Spleen (tissue), 11 donors: ENCODE results near the gene ANKFN1. TPM values are rescaled to one million over a fixed set of nuclear protein-coding genes. Genes with fewer than 3 reads are reported as not detected.

Source experiments
- DNase-seq: peaks from one replicate; pipeline ENCODE4 v3.0.0-alpha.2; 2020
- H3K27ac ChIP-seq, 8 donors: fragments of 200-600 bp; sonication (generic) in 7 of 8; 1 replicate in 4 of 8; 2 replicates in 4 of 8; pipeline versions ENCODE4 v1.5.0 to v1.8.0; 2016 to 2021; ENCODE audit warnings: inconsistent platforms in 4 of 8, mild to moderate bottlenecking in 4 of 8, moderate library complexity in 1 of 8
- H3K27me3 ChIP-seq, 7 donors: fragments of 200-600 bp; sonication (generic) in 6 of 7; replicated peaks in 1 of 7; 1 replicate in 4 of 7; 2 replicates in 3 of 7; pipeline versions ENCODE4 v1.5.0 to v1.8.0; 2016 to 2021; ENCODE audit warnings: inconsistent platforms in 3 of 7, mild to moderate bottlenecking in 1 of 7
- H3K36me3 ChIP-seq, 6 donors: fragments of 200-600 bp; sonication (generic) in 5 of 6; 1 replicate in 4 of 6; 2 replicates in 2 of 6; pipeline versions ENCODE4 v1.5.0 to v1.8.0; 2016 to 2021; ENCODE audit warnings: inconsistent platforms in 2 of 6
- H3K4me1 ChIP-seq, 6 donors: fragments of 200-600 bp; sonication (generic) in 5 of 6; 1 replicate in 3 of 6; 2 replicates in 3 of 6; pipeline versions ENCODE4 v1.5.0 to v1.8.0; 2016 to 2021; ENCODE audit warnings: inconsistent platforms in 3 of 6
- H3K4me3 ChIP-seq, 8 donors: fragments of 200-600 bp; sonication (generic) in 7 of 8; 1 replicate in 4 of 8; 2 replicates in 4 of 8; pipeline versions ENCODE4 v1.5.0 to v1.8.0; 2016 to 2021; ENCODE audit warnings: inconsistent platforms in 4 of 8, mild to moderate bottlenecking in 4 of 8, moderate library complexity in 2 of 8
- H3K9me3 ChIP-seq, 8 donors: fragments of 200-600 bp; sonication (generic) in 7 of 8; 1 replicate in 4 of 8; 2 replicates in 4 of 8; pipeline versions ENCODE4 v1.5.0 to v1.8.0; 2016 to 2021; ENCODE audit warnings: inconsistent platforms in 4 of 8
- POLR2A ChIP-seq, 3 donors: fragments of 450-650 bp; IDR thresholded peaks; one replicate each; pipeline ENCODE4 v1.5.1; 2017; ENCODE audit warnings: antibody characterized with exemption in 3 of 3, mild to moderate bottlenecking in 1 of 3
- POLR2AphosphoS5 ChIP-seq, 3 donors: sonication (generic); formaldehyde crosslinking; IDR thresholded peaks; one replicate each; pipeline ENCODE4 v1.5.1; 2017; ENCODE audit warnings: antibody characterized with exemption in 3 of 3
- WGBS, 5 donors: extraction: QIAGEN DNeasy Blood & Tissue Kit in 3 of 5; methylation state at CpG; one replicate each; pipeline versions ENCODE4 v1.1.5 to v1.1.7; 2013 to 2018; 5-methylcytosine and 5-hydroxymethylcytosine counted together
- intact Hi-C: fragments of 100-400 bp; cut with DNase I; formaldehyde crosslinking; loops from one replicate; pipeline ENCODE4 v1.15.0; 2023; ENCODE audit warnings: low total_unique reads
- polyA plus RNA-seq, 3 donors: library from polyadenylated mRNA; stranded (reverse); fragments of 200-250 nt; gene quantifications; one replicate each; pipeline ENCODE4 v1.2.1, GENCODE V29; 2013
- total RNA-seq, 7 donors: library from RNA; depleted of rRNA in 3 of 7; stranded (reverse); fragments of >200 nt in 3 of 7; fragmentation: NEBNext Ultra II Directional in 4 of 7; extraction: Animal tissue kit (Norgen Biotek cat#: 25700) in 4 of 7; gene quantifications; one replicate each; pipeline versions ENCODE4 v1.1.0 to v1.2.1, GENCODE V29; 2016 to 2021
- TF ChIP-seq, protein P1 (sequence below), 11 experiments: fragments of 200-600 bp in 7 of 11; fragments of 450-650 bp in 4 of 11; sonication (generic) in 4 of 11; IDR thresholded peaks in 8 of 11; conservative IDR thresholded peaks in 3 of 11; 1 replicate in 7 of 11; 2 replicates in 4 of 11; pipeline versions ENCODE4 v1.4.0 to v1.8.0; 2016 to 2021; ENCODE audit warnings: antibody characterized with exemption in 11 of 11, inconsistent platforms in 4 of 11, mild to moderate bottlenecking in 1 of 11
- donor health status: healthy with polysubstance abuse.
- donor health status: DM: no; HTN: no; CAD: no; lungs with moderate emphysema.
- donor health status: DM: no; HTN: no; CAD: no.
- donor health status: Bipolar disorder and iron deficiency.
- donor health status: healthy.
- donor health status: DM: no; HTN: no; CAD: no.
- donor health status: DM: yes; HTN: yes; CAD: no.

Gene ANKFN1
- total and polyA plus RNA-seq, 10 donors, result 0.19 to 0.58 TPM; not detected in 8

DNA sequence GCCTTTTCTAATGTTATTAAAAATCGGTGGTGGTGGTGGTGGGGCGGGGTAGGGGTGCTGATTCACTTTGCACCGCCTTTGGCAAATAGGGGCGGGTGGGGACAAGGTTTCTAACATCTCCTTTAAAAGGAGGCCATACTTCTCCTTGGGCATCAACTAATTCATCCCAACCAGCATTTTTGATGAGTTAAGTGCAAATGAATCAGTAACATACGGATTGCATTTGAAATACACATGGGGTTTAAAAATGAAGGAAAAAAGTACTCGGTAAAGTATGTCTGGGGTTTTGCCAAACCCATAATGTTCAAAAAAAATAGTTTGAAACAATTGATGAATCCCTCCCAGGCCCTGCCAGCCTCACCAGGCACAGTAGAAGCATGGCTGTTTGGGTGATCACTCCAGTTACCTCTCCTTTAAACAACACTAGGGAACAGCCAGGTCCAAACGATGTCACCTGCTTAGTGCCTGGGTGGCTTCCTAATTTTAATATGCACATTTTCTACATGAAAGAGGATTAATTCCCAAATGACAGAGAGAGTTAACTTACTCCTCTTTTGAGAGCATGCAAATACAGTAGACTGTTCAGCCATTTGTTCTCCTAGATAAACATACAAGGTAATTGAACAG is 107.2 kb downstream of the ANKFN1 start:
- intact Hi-C loops, result no loop called here
- DNase-seq, result no peak
- Histone ChIP-seq H3K27me3 (no peaks in the 10 kb centered on the region), H3K4me1 (no peaks in the 10 kb centered on the region), H3K36me3 (no peaks in the 10 kb centered on the region), H3K27ac (no peak overlapping the region), H3K9me3 (no peaks in the 10 kb centered on the region), H3K4me3 (no peak overlapping the region)
- WGBS, 5 donors, result 84 to 91% (median 87%) methylated on average over 7 of the region's 7 CpGs
- TF ChIP-seq, protein P1, sequence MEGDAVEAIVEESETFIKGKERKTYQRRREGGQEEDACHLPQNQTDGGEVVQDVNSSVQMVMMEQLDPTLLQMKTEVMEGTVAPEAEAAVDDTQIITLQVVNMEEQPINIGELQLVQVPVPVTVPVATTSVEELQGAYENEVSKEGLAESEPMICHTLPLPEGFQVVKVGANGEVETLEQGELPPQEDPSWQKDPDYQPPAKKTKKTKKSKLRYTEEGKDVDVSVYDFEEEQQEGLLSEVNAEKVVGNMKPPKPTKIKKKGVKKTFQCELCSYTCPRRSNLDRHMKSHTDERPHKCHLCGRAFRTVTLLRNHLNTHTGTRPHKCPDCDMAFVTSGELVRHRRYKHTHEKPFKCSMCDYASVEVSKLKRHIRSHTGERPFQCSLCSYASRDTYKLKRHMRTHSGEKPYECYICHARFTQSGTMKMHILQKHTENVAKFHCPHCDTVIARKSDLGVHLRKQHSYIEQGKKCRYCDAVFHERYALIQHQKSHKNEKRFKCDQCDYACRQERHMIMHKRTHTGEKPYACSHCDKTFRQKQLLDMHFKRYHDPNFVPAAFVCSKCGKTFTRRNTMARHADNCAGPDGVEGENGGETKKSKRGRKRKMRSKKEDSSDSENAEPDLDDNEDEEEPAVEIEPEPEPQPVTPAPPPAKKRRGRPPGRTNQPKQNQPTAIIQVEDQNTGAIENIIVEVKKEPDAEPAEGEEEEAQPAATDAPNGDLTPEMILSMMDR (IDR thresholded peaks at IDR 0.05 in 8 of 11, conservative IDR thresholded peaks at IDR 0.05 in 3 of 11), result no peak
- TF ChIP-seq POLR2AphosphoS5 (IDR thresholded peaks at IDR 0.05) (no peak), POLR2A (IDR thresholded peaks at IDR 0.05) (no peak)

DNA sequence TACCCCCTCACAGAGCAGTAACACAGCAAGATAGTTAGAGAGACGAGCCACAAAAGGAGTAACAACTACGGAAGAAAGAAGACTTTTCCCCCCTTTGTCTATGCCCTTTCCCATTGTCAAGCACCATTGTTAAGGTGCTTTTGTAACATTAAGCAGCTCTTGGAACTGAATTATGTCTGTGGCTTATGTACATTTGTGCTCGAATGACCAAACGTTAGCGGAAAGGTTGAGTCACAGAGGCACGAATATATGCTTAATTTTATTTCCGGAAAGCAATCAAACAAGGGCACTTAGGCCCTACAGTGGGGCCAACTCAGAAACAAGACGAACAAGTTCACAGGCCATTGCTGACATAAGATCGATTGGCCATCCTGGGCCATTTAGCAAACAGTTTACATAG is 109.5 kb downstream of the ANKFN1 start:
- DNase-seq, result no peak
- H3K4me1 ChIP-seq, result no peaks in the 10 kb centered on the region
- no peaks in the 10 kb centered on the region for H3K36me3 ChIP-seq
- no peak overlapping the region for H3K4me3 ChIP-seq
- intact Hi-C loops, result no loop called here
- TF ChIP-seq POLR2A (IDR thresholded peaks at IDR 0.05) (no peak), POLR2AphosphoS5 (IDR thresholded peaks at IDR 0.05) (no peak)
- TF ChIP-seq, protein P1 (IDR thresholded peaks at IDR 0.05 in 8 of 11, conservative IDR thresholded peaks at IDR 0.05 in 3 of 11), result no peak
- 88 to 92% (median 91%) methylated on average over 9 of the region's 9 CpGs for WGBS, 5 donors
- no peaks in the 10 kb centered on the region for H3K27me3 ChIP-seq
- H3K9me3 ChIP-seq, result no peaks in the 10 kb centered on the region
- no peak overlapping the region for H3K27ac ChIP-seq

DNA sequence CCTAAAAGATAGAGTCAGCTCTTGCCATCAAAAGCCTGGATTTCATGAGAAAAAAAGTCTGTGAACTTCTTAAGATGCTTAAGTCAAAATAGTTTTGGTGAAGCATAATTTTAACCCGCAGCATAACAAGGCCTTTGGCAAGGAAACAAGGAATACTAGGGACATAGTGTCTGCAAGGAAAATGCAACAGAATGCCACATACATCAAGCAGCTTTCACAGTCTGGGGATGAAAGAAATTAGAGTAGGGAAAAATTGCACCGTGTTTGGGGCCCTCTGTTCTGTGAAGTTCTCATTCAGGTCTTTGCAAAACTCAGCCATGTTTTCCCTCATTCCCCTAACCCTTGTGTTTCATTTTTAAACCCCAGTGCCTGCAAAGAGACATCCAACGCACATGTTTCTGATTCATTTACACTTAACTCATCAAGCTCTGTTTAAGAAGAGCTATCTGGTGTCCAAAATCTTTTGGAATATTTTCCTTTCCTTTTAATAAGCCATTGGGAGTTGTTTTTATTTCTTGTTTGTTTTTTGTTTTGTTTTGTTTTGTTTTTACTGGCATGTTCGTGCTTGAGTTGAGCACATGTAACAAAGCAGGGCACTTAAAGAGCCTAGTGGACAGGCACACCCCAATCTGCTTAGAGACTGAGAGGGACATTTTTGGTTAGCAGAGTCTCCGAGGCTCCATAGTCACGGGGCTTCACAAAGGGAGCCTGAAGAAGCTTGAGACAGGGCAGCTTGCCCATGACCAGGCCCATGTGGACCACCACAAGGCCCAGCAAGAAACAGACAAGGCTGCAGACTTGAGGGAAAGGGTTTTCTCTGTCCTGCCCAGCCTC is 116.5 kb downstream of the ANKFN1 start:
- Histone ChIP-seq H3K4me3 (no peak overlapping the region), H3K36me3 (no peaks in the 10 kb centered on the region), H3K4me1 (no peaks in the 10 kb centered on the region), H3K9me3 (no peaks in the 10 kb centered on the region), H3K27ac (no peak overlapping the region), H3K27me3 (no peaks in the 10 kb centered on the region)
- 70 to 89% (median 77%) methylated on average over 6 of the region's 6 CpGs for WGBS, 5 donors
- intact Hi-C loops, result no loop called here
- TF ChIP-seq POLR2A (IDR thresholded peaks at IDR 0.05) (no peak), POLR2AphosphoS5 (IDR thresholded peaks at IDR 0.05) (no peak)
- TF ChIP-seq, protein P1 (IDR thresholded peaks at IDR 0.05 in 8 of 11, conservative IDR thresholded peaks at IDR 0.05 in 3 of 11), result no peak
- no peak for DNase-seq

DNA sequence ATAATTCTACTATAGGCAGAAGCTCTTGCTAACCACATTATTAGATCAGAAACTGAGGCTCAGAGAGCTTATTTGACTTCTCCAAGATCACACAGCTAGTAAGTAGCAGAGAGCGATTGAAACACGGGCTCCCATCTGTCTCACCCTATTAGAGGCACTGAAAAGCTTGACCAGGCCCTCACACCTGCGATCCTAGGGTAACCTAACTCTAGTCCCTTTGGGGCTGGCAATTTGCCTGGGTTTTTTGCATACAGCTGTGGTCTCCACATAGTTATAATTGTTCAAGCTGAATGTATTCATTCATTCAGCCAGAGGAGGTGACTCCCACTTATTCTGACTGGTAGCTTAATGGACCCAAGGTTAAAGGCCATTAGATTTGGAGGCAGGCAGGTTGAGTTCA is 121.2 kb downstream of the ANKFN1 start:
- WGBS, 5 donors, result 88 to 100% (median 93%) methylated on average over 3 of the region's 3 CpGs
- no peak overlapping the region for H3K4me3 ChIP-seq
- H3K27ac ChIP-seq, result no peak overlapping the region
- H3K4me1 ChIP-seq, result no peaks in the 10 kb centered on the region
- intact Hi-C loops, result no loop called here
- TF ChIP-seq POLR2A (IDR thresholded peaks at IDR 0.05), result no peak
- no peak for TF ChIP-seq POLR2AphosphoS5 (IDR thresholded peaks at IDR 0.05)
- TF ChIP-seq, protein P1 (IDR thresholded peaks at IDR 0.05 in 8 of 11, conservative IDR thresholded peaks at IDR 0.05 in 3 of 11), result no peak
- no peaks in the 10 kb centered on the region for H3K9me3 ChIP-seq
- no peaks in the 10 kb centered on the region for H3K27me3 ChIP-seq
- no peak for DNase-seq
- no peaks in the 10 kb centered on the region for H3K36me3 ChIP-seq
